Ishikawa (cell line): ENCODE measurements around the gene POGZ.
A peak's percentile ranks its signal among the peaks of the same experiment; 100 is the strongest.

ENCODE experiments used
- CEBPB ChIP-seq: IDR thresholded peaks from 2 replicates; pipeline ENCODE4 v1.6.1; 2012
- CREB1 ChIP-seq: IDR thresholded peaks from 2 replicates; pipeline ENCODE4 v1.6.1; 2012; ENCODE audit warnings: low read depth
- EGR1 ChIP-seq: IDR thresholded peaks from 2 replicates; pipeline ENCODE4 v1.6.1; 2012
- EP300 ChIP-seq: IDR thresholded peaks from 2 replicates; pipeline ENCODE4 v1.6.1; 2012; ENCODE audit warnings: borderline replicate concordance
- FOXM1 ChIP-seq: IDR thresholded peaks from 2 replicates; pipeline ENCODE4 v1.6.1; 2012; ENCODE audit warnings: low read depth, borderline replicate concordance
- NFIC ChIP-seq: IDR thresholded peaks from 2 replicates; pipeline ENCODE4 v1.6.1; 2012
- RAD21 ChIP-seq: IDR thresholded peaks from 2 replicates; pipeline ENCODE4 v1.6.1; 2012; ENCODE audit warnings: low read depth
- TAF1 ChIP-seq: IDR thresholded peaks from 2 replicates; pipeline ENCODE4 v1.6.1; 2012; ENCODE audit warnings: low read depth, mild to moderate bottlenecking
- TCF12 ChIP-seq: IDR thresholded peaks from 2 replicates; pipeline ENCODE4 v1.6.1; 2012; ENCODE audit warnings: low read depth
- TEAD4 ChIP-seq: IDR thresholded peaks from 2 replicates; pipeline ENCODE4 v1.6.1; 2012
- YY1 ChIP-seq: IDR thresholded peaks from 2 replicates; pipeline ENCODE4 v1.6.1; 2012; ENCODE audit warnings: low read depth
- ZBTB7A ChIP-seq: IDR thresholded peaks from 2 replicates; pipeline ENCODE4 v1.6.1; 2012; ENCODE audit warnings: low read depth
- TF ChIP-seq, protein P1 (sequence below): IDR thresholded peaks from 2 replicates; pipeline ENCODE4 v1.6.1; 2012; ENCODE audit warnings: low read depth, mild to moderate bottlenecking
- TF ChIP-seq, protein P2 (sequence below): IDR thresholded peaks from 2 replicates; pipeline ENCODE4 v1.6.1; 2012
- TF ChIP-seq, protein P3 (sequence below): IDR thresholded peaks from 2 replicates; pipeline ENCODE4 v1.6.1; 2012

The POGZ gene

DNA sequence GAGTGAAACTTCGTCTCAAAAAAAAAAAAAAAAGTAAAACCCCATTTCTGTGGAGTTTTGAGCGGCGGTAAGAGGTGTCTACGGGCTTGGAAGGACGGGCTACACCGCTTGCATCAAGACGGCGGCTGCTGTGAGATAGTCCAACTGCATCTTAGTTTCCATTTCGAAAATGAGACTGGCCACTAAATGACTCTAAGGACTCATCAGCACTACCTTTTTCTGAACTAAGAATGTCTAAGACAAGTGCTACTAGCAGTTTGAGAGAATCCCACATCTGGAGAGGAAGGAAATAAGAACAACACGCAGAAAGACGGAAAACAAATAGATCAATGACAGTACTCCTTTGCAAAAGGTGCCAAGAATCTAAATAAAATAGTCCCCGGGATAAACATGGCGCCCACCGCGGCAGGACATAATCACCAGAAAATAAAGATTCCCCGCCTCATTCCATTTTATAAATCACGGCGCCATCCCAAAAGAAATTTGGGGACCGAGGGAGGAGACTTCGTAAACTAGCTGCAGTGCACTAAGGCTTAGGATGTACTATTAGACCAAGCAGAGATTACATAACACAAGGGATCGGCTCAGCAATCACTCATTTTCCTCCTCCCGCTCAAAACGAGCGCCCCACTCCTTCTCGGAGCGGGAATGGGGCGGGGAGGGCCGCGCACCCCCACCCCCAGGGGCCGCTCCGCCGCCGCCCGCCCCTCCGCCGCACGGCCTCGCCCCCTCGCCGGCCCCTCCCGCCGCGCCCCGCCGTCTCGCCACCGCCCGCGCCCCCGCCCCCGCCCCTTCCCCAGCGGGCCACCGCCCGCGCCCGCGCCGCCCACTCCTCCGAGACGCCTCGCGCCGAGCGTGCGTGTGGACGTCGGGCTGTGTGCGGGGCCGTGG, 1.1 kb downstream of the POGZ start:
- TF ChIP-seq TAF1 (peak; percentile 45; the same call in 1 of the 2 replicates), YY1 (peak; percentile 86), ZBTB7A (peak; percentile 10; the same call in 1 of the 2 replicates), FOXM1 (no peak), TCF12 (no peak), NFIC (no peak), CEBPB (peak; percentile 57), CREB1 (no peak), RAD21 (no peak), EP300 (no peak; the same call in 1 of the 2 replicates), EGR1 (peak; percentile 73), TEAD4 (no peak)
- TF ChIP-seq, protein P1, sequence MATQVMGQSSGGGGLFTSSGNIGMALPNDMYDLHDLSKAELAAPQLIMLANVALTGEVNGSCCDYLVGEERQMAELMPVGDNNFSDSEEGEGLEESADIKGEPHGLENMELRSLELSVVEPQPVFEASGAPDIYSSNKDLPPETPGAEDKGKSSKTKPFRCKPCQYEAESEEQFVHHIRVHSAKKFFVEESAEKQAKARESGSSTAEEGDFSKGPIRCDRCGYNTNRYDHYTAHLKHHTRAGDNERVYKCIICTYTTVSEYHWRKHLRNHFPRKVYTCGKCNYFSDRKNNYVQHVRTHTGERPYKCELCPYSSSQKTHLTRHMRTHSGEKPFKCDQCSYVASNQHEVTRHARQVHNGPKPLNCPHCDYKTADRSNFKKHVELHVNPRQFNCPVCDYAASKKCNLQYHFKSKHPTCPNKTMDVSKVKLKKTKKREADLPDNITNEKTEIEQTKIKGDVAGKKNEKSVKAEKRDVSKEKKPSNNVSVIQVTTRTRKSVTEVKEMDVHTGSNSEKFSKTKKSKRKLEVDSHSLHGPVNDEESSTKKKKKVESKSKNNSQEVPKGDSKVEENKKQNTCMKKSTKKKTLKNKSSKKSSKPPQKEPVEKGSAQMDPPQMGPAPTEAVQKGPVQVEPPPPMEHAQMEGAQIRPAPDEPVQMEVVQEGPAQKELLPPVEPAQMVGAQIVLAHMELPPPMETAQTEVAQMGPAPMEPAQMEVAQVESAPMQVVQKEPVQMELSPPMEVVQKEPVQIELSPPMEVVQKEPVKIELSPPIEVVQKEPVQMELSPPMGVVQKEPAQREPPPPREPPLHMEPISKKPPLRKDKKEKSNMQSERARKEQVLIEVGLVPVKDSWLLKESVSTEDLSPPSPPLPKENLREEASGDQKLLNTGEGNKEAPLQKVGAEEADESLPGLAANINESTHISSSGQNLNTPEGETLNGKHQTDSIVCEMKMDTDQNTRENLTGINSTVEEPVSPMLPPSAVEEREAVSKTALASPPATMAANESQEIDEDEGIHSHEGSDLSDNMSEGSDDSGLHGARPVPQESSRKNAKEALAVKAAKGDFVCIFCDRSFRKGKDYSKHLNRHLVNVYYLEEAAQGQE = no peak
- TF ChIP-seq, protein P2, sequence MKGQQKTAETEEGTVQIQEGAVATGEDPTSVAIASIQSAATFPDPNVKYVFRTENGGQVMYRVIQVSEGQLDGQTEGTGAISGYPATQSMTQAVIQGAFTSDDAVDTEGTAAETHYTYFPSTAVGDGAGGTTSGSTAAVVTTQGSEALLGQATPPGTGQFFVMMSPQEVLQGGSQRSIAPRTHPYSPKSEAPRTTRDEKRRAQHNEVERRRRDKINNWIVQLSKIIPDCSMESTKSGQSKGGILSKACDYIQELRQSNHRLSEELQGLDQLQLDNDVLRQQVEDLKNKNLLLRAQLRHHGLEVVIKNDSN = no peak
- TF ChIP-seq, protein P3, sequence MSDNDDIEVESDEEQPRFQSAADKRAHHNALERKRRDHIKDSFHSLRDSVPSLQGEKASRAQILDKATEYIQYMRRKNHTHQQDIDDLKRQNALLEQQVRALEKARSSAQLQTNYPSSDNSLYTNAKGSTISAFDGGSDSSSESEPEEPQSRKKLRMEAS = no peak

DNA sequence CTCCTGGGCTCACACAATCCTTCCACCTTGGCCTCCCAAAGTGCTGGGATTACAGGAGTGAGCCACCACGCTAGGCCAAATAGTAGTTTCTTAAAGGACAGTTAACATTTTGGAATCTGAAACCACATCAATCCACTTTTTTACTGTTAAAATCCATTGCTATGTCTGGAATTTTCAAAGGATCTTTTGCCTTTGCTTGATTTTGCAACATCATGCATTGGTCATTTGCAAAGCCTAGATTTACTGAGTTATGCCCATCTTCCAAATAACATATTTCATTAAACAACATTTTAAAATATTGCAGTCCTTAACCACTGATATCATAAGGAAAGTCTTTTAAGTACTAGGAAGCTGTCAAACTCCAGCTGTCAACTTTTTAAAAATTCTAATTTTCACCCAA, 3.3 kb downstream of the POGZ start:
- TF ChIP-seq RAD21 = no peak
- TF ChIP-seq TCF12 = no peak
- TF ChIP-seq, protein P2 = no peak
- TF ChIP-seq, protein P3 = no peak
- TF ChIP-seq CREB1 = no peak
- TF ChIP-seq, protein P1 = no peak
- no peak for TF ChIP-seq CEBPB

DNA sequence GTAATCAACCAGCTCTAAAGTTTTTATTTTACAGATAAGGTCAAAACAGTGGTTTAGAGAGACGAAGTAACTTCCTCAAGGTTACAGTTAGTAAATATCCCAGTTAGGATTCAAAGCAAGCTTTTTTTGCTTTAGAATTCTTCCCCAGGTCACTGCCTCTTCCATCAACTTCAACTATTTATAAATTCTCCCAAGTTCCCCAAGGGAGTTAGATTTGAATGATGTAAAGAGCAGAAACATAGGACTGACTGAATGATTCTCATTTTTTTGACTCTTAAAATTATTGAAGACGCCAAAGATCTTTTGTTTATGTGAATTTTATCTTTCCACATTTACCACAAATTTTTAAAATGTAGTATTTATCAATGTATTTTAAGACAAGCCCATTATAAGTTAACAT, 4.1 kb downstream of the POGZ start:
- no peak for TF ChIP-seq YY1
- TF ChIP-seq, protein P3 = no peak
- TF ChIP-seq NFIC = no peak

DNA sequence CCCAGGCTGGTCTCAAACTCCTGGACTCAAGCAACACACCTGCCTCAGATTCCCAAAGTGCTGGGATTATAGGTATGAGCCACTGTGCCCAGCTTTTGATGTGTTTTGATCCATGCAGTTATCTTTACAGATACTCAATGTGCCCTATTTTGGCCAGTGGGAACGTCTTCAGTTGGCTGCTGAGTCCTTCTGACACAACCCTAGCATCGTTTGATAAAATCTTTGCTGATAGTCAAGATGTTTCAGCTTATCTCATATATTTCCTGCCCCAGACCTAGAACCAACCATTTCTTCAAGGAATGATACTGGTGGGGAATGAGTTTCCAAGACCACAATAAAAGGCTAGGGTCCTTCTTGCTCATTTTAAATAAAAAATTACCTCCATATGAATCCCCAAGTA, 11.6 kb downstream of the POGZ start:
- TF ChIP-seq CREB1 = no peak
- TF ChIP-seq YY1 = no peak
- TF ChIP-seq RAD21 = no peak
- no peak for TF ChIP-seq NFIC
- no peak for TF ChIP-seq ZBTB7A
- TF ChIP-seq EP300 = no peak
- TF ChIP-seq, protein P2 = no peak
- TF ChIP-seq EGR1 = no peak

DNA sequence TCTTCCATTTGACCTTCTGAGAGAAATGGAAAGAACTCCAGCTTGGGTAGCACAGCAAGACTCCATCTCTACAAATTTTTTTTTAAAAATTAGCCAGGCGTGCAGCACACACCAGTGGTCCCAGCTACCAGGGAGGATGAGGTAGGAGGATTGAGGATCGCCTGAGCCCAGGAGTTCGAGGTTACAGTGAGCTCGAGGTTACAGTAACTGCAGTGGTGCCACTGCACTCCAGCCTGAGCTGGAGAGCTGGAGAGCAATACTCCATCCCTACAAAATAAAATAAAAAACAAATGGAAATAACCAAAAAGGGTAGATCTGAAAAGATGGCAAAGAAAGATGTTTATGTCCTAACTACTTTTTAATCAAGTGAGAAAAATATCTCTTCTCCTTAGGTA, 14.5 kb downstream of the POGZ start:
- TF ChIP-seq TEAD4 (no peak), NFIC (no peak), CREB1 (no peak), TCF12 (no peak)
